NAMALWA (cell line): Measurements from ENCODE around the gene FZD1.

ENCODE experiments used
- DNase-seq: peaks from one replicate; pipeline ENCODE4 v3.0.0-alpha.2; 2015; ENCODE audit warnings: low spot score

Gene FZD1

GRCh38 chr7:91264046-91264923, at the start of gene FZD1:
Gene FZD1, plus strand, starts transcription at chr7:91264433. Its CDS starts 448 bp downstream, at chr7:91264881.
- peak; percentile 96 for DNase-seq

GRCh38 chr7:91226411-91226810, 37.8 kb upstream of the FZD1 start:
- no peak for DNase-seq

- no peak for DNase-seq
Observed at GRCh38 chr7:91228327-91228726, 35.9 kb upstream of the FZD1 start.

GRCh38 chr7:91228927-91229558, 35.2 kb upstream of the FZD1 start:
- DNase-seq = no peak

- DNase-seq = no peak
Observed at GRCh38 chr7:91230100-91230499, 34.1 kb upstream of the FZD1 start.

- no peak for DNase-seq
Observed at GRCh38 chr7:91230503-91230902, 33.7 kb upstream of the FZD1 start.

GRCh38 chr7:91233212-91233611, 31.0 kb upstream of the FZD1 start:
- DNase-seq = no peak

- no peak for DNase-seq
Observed at GRCh38 chr7:91235211-91235832, 28.9 kb upstream of the FZD1 start.

- DNase-seq = no peak
Observed at GRCh38 chr7:91239171-91239604, 25.0 kb upstream of the FZD1 start.

GRCh38 chr7:91239772-91240171, 24.5 kb upstream of the FZD1 start:
- DNase-seq = no peak

GRCh38 chr7:91240376-91240941, 23.8 kb upstream of the FZD1 start:
- no peak for DNase-seq

GRCh38 chr7:91242097-91242844, 22.0 kb upstream of the FZD1 start:
- DNase-seq = no peak

- no peak for DNase-seq
Observed at GRCh38 chr7:91243591-91244301, 20.5 kb upstream of the FZD1 start.

- DNase-seq = no peak
Observed at GRCh38 chr7:91247500-91247899, 16.7 kb upstream of the FZD1 start.

- no peak for DNase-seq
Observed at GRCh38 chr7:91248996-91249395, 15.2 kb upstream of the FZD1 start.

GRCh38 chr7:91249506-91250233, 14.6 kb upstream of the FZD1 start:
- no peak for DNase-seq

- no peak for DNase-seq
Observed at GRCh38 chr7:91250706-91251105, 13.5 kb upstream of the FZD1 start.

GRCh38 chr7:91251877-91252276, 12.4 kb upstream of the FZD1 start:
- no peak for DNase-seq

GRCh38 chr7:91263384-91264045, 718 bp upstream of the FZD1 start:
- peak; percentile 44 for DNase-seq
